Tibial artery (tissue), 4 donors: ENCODE results near the gene CFAP210.
A peak's percentile ranks its signal among the peaks of the same experiment; 100 is the strongest.

ENCODE experiments used
- DNase-seq, 2 donors: peaks; one replicate each; pipeline ENCODE4 v3.0.0-alpha.2; 2019
- H3K27ac ChIP-seq, 2 donors: fragments of 200-600 bp; sonication (generic) in 1 of 2; 1 replicate in 1 of 2; 2 replicates in 1 of 2; pipeline ENCODE4 v1.5.1; 2018 to 2019; ENCODE audit warnings: mild to moderate bottlenecking in 1 of 2
- H3K27me3 ChIP-seq, 2 donors: fragments of 200-600 bp; sonication (generic) in 1 of 2; one replicate each; pipeline versions ENCODE4 v1.5.1 to v1.6.0; 2016 to 2019
- H3K36me3 ChIP-seq, 3 donors: fragments of 200-600 bp; sonication (generic) in 2 of 3; one replicate each; pipeline ENCODE4 v1.5.1; 2016 to 2019; ENCODE audit warnings: mild to moderate bottlenecking in 2 of 3
- H3K4me1 ChIP-seq, 4 donors: fragments of 200-600 bp; sonication (generic) in 2 of 4; 1 replicate in 3 of 4; 2 replicates in 1 of 4; pipeline ENCODE4 v1.5.1; 2016 to 2019
- H3K4me3 ChIP-seq, 2 donors: fragments of 200-600 bp; sonication (generic) in 1 of 2; 1 replicate in 1 of 2; 2 replicates in 1 of 2; pipeline ENCODE4 v1.5.1; 2018 to 2019; ENCODE audit warnings: mild to moderate bottlenecking in 2 of 2
- H3K9me3 ChIP-seq, 3 donors: fragments of 200-600 bp; sonication (generic) in 1 of 3; one replicate each; pipeline ENCODE4 v1.5.1; 2016 to 2019
- intact Hi-C: fragments of 100-400 bp; cut with DNase I; formaldehyde crosslinking; loops from one replicate; pipeline ENCODE4 v1.15.0; 2023; ENCODE audit warnings: low total_unique reads
- TF ChIP-seq, protein P1 (sequence below), 2 experiments: fragments of 200-600 bp in 1 of 2; fragments of 450-650 bp in 1 of 2; IDR thresholded peaks; one replicate each; pipeline ENCODE4 v1.5.1; 2017 to 2019; ENCODE audit warnings: antibody characterized with exemption in 2 of 2, mild to moderate bottlenecking in 1 of 2, moderate library complexity in 1 of 2

Gene CFAP210

DNA sequence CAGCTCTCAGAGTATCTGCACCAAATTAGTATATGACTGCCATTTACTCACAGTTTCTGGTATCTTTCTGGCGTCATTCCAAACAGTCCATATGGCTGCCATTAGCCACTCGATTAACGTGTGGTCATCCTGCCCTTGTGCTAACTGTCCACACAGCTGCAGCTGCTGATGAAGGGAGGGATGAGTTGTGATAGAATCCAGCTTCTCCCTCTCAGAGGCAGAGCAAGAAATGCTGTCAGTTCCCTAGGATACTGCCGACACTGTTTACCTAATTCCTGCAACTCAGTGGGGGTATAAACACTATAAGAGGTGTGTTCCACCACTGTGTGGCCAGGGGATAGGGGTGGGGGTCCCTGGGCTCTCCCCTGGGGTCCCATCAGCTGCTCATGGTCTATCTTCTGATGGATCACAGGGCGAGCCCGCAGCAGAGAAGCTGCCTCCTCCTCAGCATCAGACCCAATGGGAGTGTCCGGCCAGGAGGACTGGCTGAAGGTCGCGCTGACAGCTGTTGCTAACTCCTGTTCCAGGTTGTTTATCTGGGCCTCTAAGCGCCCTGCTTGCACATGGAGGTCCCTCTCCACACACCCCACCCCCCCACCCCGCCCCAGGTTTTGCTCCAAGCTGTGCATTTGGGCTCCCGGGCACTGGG lies 22.2 kb upstream of the CFAP210 start:
- Histone ChIP-seq H3K27ac (no peak overlapping the region), H3K4me3 (no peak overlapping the region), H3K9me3 (no peaks in the 10 kb centered on the region), H3K36me3 (no peaks in the 10 kb centered on the region), H3K4me1 (peaks cover 0 to 13% (median 3%) of the 10 kb centered on the region in 4 donors), H3K27me3 (no peaks in the 10 kb centered on the region)
- no peak for DNase-seq
- intact Hi-C loops, result no loop called here
- TF ChIP-seq, protein P1, sequence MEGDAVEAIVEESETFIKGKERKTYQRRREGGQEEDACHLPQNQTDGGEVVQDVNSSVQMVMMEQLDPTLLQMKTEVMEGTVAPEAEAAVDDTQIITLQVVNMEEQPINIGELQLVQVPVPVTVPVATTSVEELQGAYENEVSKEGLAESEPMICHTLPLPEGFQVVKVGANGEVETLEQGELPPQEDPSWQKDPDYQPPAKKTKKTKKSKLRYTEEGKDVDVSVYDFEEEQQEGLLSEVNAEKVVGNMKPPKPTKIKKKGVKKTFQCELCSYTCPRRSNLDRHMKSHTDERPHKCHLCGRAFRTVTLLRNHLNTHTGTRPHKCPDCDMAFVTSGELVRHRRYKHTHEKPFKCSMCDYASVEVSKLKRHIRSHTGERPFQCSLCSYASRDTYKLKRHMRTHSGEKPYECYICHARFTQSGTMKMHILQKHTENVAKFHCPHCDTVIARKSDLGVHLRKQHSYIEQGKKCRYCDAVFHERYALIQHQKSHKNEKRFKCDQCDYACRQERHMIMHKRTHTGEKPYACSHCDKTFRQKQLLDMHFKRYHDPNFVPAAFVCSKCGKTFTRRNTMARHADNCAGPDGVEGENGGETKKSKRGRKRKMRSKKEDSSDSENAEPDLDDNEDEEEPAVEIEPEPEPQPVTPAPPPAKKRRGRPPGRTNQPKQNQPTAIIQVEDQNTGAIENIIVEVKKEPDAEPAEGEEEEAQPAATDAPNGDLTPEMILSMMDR (IDR thresholded peaks at IDR 0.05), result no peak

DNA sequence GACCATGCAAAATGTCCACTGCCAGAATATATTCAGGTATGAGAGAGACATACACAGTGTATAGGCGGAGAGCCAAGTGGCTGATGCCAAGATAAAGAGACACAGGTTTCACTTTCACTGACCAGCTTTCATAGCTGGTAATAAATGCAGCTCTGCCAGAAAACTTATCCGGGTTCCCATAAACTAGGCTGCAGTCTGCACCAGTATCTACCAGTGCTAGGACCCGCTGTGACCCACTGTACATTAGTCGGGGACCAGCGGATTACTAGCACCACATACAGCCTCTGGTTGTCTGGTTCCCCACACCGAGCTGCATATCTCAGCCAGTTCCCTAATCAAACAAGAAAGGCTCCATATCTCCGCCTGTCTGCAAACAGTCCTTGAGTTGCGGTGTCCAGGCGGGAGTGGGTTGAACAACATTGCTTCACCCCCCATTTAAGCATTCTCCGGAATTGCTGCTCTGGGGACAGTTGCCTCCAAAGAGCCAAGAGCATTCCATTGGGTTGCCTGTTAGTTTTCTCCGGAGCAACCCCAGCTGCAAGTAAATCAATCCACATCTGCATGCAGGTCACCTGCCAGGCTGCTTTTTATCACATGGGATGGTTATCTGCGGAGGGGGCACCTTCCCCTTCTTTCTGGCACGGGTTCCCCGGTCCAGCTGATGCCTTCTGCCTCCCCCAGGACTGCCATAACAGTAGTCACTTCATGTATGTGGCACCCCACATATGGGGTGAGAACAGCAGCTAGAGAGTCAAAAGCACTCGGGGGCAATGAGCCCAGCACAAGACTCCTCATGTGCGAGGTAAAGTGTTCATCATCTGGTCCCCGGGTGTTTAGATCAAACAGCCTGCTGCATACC lies 21.4 kb upstream of the CFAP210 start:
- Histone ChIP-seq H3K27ac (no peak overlapping the region), H3K4me3 (peak overlapping the region; percentile 2 to 13), H3K9me3 (no peaks in the 10 kb centered on the region), H3K4me1 (peaks cover 0 to 13% (median 3%) of the 10 kb centered on the region in 4 donors), H3K36me3 (no peaks in the 10 kb centered on the region), H3K27me3 (no peaks in the 10 kb centered on the region)
- TF ChIP-seq, protein P1 (IDR thresholded peaks at IDR 0.05), result no peak
- intact Hi-C loops, result no loop called here
- DNase-seq, result no peak

DNA sequence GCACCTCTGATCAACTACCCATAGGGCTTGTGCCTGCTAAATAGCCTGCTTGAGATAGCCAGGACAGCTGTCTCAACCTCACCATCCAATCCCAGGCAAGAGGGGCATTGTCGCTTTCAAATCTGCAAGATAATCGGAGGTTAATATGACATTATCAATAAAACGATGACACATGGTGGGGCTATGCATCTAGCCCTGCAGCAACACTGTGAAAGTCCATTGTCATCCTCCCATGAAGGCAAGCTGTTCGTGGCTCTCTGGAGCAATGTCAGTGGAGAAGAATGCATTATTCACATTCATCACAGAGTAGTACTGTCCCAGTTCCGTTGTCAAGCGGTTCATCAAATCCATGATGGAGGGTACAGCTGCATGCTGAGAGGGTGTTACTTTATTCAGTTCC lies 20.5 kb upstream of the CFAP210 start:
- no peaks in the 10 kb centered on the region for H3K9me3 ChIP-seq
- peaks cover 0 to 13% (median 3%) of the 10 kb centered on the region in 4 donors for H3K4me1 ChIP-seq
- no peaks in the 10 kb centered on the region for H3K27me3 ChIP-seq
- no peak for DNase-seq
- no peaks in the 10 kb centered on the region for H3K36me3 ChIP-seq
- H3K27ac ChIP-seq, result no peak overlapping the region
- intact Hi-C loops, result no loop called here
- no peak overlapping the region for H3K4me3 ChIP-seq
- TF ChIP-seq, protein P1 (IDR thresholded peaks at IDR 0.05), result no peak

DNA sequence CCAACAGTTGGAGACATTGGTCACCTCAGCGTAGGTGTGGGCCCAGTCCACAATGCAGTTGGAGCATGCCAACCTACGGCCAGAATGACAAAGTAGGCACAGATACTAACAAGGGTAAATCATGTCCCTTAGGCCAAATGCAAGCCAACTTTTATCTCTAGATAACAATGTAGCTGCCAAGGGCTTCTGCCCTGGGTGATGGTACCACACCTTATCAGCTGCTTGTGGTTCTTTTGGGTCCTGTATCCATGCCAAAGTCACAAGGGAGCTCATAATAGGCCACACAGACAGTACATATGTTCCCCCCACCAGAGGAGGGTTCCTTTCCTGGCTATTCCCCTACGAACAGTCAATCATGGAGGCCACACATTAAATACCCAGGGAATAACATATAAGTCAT lies 19.1 kb upstream of the CFAP210 start:
- TF ChIP-seq, protein P1 (IDR thresholded peaks at IDR 0.05), result no peak
- Histone ChIP-seq H3K9me3 (no peaks in the 10 kb centered on the region), H3K27ac (no peak overlapping the region), H3K4me1 (peaks cover 0 to 13% (median 3%) of the 10 kb centered on the region in 4 donors), H3K36me3 (no peaks in the 10 kb centered on the region), H3K27me3 (no peaks in the 10 kb centered on the region), H3K4me3 (no peak overlapping the region)
- no peak for DNase-seq
- intact Hi-C loops, result no loop called here

DNA sequence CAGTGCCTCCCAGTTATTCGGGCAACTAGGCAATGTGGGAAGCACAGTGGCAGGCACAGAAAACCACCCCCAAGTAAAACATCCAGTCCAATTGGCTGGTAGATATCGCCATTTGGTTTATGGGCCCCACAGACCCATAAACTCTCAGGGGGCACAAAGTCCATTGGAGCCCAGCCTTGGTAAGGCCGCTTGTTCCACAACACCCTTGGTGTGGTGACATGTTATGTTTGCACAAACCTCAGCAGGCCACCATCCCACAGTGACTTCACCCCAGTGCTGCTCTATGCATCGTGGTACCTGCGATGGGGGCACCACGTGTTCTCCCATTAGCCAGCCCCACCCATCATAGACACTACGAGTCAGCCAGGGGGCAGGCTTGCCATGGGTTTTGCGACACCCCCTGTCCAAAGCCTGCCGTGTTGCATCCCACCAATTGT lies 18.6 kb upstream of the CFAP210 start:
- TF ChIP-seq, protein P1 (IDR thresholded peaks at IDR 0.05), result no peak
- H3K27me3 ChIP-seq, result no peaks in the 10 kb centered on the region
- H3K27ac ChIP-seq, result no peak overlapping the region
- H3K4me1 ChIP-seq, result peaks cover 0 to 13% (median 3%) of the 10 kb centered on the region in 4 donors
- intact Hi-C loops, result no loop called here
- DNase-seq, result no peak
- H3K36me3 ChIP-seq, result no peaks in the 10 kb centered on the region
- H3K4me3 ChIP-seq, result no peak overlapping the region
- H3K9me3 ChIP-seq, result no peaks in the 10 kb centered on the region
